NT2/D1 (cell line): ENCODE results near the gene NDUFB11.

Experiments
- SUZ12 ChIP-seq: IDR thresholded peaks from 2 replicates; pipeline ENCODE4 v1.6.1; 2011; ENCODE audit not compliant: insufficient read length, insufficient read depth; ENCODE audit errors: extremely low read depth
- YY1 ChIP-seq: IDR thresholded peaks from 2 replicates; pipeline ENCODE4 v1.6.1; 2011; ENCODE audit not compliant: insufficient read length, insufficient read depth
- ZNF274 ChIP-seq: IDR thresholded peaks from 2 replicates; pipeline ENCODE4 v1.6.1; 2011; ENCODE audit warnings: mild to moderate bottlenecking, low read depth, low read length

GRCh38 chrX:47164420-47164819, 19.9 kb upstream of the NDUFB11 start:
- TF ChIP-seq YY1: no peak
- TF ChIP-seq ZNF274: no peak
- TF ChIP-seq SUZ12: no peak
